CD4-positive, alpha-beta T cell treated with Interleukin-1 beta for 1 hour (primary cell): Measurements from ENCODE around the gene PTPN21.

Experiments
- DNase-seq, 2 donors: peaks; one replicate each; pipeline ENCODE4 v3.0.0-alpha.2; 2020 to 2022

The PTPN21 gene

DNA sequence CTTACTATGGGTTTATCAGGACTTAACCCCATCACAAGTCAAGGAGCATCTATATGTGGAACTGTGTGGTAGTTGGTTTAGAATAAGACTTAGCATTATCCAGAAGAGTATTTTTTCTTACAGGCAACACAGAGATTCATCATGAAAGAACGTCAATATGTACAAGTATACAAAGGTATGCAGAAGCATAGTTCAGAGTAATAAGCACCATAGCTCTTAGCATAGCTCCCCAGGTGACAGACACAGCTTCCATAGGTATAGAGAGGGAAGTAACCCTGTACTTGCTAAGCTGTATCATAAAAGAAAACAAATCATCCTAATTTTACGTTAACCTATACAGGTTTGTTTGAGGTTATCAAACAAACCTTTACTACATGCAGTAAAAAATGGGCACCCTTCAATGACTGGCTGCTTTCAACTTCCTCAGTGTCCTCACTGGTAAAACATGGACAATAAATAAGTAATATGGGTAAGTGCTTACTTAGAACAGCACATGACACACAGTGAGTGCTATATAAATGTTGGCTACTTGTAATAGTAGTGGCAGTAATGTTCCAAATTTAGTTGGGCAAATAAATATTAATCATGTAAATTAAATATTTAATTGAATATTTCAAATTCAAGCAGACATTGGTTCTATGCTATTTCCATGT, 50.9 kb downstream of the PTPN21 start:
- no peak for DNase-seq

DNA sequence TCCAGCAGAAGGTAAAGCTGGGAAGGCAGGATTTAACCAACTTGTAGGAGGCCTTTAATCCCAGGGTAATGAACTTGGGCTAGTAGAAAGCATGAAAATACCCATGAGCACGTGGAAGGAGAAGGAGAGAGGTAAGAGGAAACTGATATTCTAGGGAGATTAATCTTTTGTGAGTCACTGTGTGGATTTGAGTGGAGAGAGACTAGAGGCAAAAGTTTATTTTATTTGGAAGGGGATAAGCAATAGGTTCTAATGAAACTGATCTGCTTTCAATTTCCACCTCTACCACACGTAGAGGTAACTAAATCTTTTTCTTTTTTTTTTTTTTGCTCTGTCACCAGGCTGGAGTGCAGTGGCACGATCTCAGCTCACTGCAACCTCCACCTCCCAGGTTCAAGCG, 52.1 kb downstream of the PTPN21 start:
- no peak for DNase-seq

DNA sequence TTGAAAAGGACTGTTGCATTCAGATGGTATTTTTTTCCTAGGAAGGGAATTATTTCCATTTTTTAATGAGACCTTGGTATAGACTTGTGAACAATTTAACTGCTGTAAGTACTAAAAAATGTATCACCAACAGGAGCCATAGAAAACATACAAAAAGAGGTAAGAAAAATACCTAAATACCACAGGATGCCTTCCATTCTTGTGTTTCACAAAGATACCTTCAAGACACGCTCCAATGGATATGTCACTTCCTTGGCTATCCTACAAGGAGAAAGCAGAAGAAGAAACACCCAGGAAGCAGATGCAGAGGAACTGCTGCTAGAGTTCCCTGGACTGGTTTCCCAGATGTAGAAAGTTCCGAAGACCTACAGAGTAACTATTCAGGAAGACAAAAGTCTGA, 54.2 kb downstream of the PTPN21 start:
- no peak for DNase-seq

DNA sequence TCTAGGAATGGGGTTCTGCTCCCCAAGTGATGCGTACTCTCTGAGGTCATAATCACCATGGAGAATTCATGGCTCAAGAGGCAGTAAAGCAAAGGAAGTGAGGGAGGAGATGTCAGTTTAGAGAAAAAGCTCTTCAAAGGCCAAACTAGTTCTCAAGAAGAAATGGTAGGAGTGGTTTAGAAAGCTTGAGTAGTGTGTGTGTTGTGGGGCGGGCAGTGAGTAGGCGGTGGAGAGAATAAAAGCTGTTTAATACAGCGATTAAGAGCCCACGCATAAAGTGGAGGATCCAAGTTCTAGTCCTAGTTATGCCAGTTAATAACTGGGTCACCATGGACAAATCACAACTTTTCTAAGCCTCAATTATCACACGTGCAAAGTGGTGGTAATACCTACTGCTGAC, 55.6 kb downstream of the PTPN21 start:
- no peak for DNase-seq

DNA sequence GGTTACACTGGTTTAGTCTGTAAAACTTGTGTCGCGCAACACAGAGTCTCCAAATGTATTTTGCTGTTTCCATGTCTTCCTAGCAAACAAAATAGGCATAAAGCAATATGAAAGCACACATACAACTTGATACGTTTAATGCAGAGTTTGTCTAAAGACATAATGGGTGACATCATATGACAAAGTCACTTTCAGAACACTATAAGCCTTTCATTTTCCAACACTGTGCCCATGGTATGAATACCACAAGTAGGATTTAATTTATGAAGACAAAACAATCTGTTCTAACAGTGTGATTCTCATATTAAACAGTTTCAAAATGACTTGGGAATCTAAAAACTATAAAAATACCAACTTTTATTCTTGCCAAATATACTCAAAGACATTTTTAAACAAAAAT, 58.4 kb downstream of the PTPN21 start:
- no peak for DNase-seq

DNA sequence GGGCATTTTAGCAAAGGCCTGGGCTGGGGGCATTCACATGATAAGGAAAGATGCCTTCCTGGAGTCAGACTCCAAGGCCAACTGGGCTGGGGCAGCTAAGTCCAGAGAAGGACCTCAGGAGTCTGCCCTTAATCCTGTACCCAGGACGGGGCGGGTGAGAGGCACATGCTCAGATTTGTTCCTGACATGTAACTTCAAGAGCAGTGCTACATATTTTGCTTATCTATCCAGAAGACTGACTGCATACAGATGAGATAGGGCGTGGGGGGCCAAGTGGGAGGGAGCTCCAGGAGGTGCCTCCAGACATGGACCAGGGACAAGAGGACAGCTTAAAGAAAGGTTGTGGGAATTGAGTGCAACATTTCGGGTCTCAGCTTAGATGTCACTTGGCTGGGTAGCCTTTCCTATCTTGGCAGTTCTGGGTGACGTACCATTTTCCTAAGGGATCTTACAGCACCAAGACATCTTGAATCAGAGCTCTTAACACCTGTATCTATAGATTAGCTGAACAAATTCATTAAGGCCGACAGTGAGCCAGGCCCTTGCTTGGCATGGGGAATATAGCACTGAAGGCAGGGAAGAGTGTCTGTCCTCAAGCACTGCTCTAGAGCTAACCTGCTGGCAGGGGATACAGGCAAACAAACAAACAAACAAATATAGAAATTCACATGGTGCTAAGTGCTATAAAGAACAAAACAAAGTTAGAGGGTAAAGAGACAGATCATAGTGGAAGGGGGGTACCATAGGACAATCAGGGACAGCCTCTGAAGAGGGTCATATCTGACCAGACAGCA, 61.2 kb downstream of the PTPN21 start:
- DNase-seq, result no peak

DNA sequence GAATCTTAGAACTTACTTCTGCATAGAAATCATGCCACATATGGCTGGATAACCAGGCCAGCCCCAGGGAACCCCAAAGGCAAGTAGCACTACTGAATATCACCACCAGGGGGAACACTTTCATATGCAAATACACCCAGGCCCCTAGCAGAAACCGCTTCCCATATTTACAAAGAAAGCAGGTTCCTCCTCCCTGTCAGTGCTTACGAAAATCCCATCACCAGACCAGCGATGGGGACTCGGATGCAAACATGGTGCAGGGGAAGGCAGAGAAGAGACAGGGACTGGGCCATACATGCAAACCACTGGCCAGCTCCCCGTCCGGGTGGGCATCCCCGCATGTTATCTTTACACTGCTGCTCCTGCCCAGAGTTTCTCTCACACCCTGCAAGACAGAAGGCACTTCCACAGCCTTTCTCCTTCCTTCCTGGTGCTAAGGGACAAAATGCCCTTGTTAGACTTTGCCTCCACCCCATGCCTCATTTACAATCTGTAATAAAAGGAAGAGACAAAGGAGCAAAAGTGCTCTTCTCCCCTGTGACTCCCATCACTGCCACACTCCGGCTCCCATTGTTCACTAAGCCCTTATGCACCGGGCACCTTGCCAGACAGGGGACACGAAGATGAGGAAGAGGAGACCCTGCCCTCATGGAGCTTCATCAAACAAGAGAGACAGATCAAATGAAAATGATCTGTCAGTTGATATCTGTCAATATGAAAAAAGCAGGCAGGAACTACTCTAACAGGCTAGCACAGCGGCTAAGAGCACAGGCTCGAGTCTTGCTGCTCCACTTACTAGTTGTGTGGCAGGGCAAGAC, 62.3 kb downstream of the PTPN21 start:
- DNase-seq, result peak; percentile 52 to 67

DNA sequence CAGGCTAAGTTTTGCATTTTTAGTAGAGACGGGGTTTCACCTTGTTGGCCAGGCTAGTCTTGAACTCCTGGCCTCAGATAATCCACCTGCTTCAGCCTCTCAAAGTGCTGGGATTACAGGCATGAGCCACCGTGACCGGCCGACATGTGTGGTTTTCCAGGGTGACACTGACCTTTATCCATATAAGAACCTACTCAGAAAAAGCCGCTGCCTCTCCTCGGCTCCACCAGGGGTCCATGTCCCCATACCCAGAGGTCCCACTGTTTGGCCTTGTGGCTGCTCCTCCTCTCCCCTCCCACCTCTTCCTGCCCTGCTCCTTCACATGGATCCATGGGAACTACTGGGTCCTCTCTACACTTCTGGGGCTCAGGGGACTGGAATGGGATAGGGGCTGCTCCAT, 64.6 kb downstream of the PTPN21 start:
- no peak for DNase-seq

DNA sequence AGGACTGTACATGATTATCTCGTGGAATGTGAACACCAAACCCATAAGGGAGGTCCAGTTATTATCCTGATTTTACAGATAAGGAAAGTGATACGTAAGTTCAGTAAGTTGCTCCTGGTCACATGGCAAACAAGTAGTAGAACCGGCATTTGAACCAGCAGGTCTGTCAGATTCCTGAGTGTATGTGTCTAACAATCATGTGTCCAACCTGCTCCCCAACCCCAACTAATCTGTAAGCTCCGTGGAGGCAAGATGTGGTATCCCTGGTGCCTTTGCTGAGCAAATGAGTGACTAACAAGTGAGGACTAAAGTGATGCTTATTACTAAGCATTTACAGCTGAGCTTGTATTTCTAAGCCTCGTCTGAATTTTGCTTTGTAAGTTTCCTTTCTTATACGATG, 65.9 kb downstream of the PTPN21 start:
- DNase-seq, result no peak

DNA sequence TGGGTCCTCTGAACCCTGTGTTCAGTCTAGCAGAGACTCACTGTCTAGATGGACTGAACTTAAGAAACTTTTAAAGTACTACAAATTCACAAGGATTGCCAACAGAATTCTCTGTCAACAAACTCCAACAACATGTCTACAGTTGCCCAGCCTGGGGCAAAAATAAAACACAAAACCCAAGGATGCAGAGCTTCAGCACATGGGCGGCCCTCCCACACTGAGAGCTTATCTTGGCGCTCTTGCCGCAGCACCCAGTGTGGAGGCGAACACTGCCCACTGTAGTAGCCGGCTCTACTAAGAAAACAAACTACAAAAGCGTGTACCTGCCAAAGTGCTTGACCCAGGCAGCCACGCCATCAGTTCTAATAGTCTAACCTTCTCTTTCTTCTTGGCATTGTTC, 66.7 kb downstream of the PTPN21 start:
- no peak for DNase-seq

DNA sequence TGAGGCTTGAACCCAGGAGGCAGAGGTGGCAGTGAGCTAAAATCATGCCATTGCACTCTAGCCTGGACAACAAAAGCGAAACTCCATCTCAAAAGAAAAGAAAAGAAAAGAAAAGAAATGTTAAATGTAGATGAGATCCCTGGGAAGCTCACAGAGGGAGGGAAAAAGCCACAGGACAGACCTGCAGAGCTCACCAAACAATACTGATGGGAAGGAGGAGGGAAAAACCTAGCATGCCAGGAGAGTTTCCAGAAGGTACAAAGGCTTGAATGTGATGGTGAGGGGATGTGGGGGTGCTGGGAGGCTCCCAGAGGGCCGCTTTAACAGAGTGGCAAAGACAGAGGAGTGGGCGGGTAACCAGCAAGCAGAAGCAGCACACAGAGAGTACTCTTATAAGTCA, 72.3 kb downstream of the PTPN21 start:
- DNase-seq, result no peak

DNA sequence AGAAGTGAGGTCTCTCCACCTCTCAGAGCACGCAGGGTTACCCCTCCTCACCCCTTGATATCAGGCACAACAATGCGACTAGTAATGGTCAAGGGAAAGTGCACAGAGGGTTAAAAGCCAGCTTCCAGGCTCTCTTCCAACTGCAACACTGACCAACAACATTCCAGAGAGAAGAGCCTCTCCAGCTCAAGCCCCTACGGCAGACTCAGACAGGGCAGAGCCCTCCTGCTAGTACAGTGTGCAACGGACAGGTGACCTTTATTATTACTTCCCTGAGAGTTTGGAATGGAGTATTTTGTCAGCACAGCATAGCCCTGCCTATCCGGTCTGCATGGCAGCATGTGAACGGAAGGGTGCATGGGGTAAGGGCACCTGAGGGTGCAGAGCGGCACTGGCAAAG, 73.0 kb downstream of the PTPN21 start:
- no peak for DNase-seq

DNA sequence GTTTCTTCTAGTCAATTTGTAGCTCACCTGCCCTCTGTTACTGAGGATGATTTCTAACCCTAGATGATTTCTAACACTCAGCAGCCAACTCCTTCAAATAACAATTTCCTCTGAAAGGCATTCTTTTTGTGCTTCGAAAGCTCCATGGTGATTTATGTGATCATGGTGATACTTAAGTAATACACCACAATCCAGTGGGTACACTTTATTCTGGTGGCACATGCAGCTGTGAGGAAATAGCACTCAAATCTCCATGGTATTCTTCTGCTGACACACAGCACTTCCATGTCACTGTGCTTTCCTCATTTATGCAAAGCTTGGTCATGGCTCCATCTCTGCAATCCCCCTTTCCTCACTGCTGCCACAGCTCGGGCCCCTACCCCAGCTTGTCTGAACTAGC, 73.7 kb downstream of the PTPN21 start:
- no peak for DNase-seq

DNA sequence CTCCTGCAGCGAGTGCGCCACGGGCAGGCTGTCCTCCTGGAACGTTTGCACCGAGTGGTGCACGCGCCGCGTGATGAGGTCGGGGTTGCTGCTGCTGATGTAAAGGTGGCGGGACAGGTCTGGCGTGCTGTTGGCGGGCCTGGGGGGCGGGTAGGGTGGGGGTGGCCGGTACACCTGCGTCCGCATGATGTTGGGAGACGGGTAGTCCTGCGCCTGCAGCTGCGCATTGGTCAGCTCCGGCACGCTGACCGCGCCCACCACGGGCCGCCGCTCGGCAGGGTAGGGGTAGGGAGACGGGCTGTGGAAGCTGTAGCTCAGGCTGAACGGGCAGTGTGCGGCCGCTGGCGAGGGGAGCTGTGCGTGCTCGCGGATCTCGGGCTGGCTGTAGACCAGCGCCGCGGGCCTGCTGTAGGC, 75.2 kb downstream of the PTPN21 start:
- no peak for DNase-seq

DNA sequence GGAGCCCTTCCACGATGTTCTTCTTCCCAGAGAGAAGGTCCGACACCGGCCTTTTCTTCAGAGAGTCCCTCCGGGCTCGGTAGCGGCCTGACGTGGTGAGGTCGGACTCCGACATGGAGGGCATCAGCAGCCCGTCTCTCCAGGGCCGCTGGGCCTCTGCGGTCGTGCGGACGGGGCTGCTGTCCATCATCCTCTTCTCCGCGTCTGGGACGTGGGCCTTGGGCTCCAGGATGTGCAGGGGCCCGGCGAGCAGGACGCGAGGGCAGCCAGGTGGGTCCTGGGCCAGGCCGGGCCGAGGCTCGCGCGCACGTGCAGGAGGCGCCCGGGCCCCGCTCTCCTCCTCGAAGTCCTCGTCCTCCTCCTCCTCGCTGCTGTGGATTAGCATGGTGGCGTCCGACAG, 75.9 kb downstream of the PTPN21 start:
- DNase-seq, result no peak

DNA sequence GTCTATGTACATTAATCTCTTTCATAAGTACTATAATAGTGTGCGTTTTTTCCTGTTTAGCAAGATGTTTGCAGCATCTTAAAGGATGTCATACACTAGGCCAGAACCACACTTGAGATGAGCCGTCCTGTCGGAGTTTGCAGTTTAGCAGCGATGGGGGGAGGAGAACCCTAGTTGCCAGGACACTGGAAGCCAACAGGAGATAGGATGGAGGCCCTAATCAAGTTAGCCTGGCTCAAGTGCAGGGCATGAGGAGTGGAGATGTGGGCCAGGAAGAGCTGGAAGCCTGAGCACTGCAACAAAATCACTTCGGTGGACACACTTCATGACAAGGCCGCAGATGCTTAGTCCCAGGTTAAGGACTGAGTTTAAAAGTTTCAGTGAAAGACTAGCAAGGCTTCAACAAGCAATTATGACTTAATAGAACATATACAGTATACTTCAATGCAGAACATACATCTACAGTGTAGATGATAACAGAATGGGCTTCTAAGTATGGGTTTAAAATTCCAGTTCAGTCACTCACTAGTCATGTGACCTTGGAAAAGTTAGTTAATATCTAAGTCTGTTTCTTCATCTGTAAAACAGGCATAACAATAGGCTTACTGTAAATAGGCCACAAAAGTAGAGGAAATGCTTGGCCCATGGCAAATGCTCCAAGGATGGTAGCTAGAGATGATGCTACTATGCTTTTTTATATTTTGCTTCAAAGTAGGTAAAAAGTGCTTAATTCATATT, 77.1 kb downstream of the PTPN21 start:
- no peak for DNase-seq

DNA sequence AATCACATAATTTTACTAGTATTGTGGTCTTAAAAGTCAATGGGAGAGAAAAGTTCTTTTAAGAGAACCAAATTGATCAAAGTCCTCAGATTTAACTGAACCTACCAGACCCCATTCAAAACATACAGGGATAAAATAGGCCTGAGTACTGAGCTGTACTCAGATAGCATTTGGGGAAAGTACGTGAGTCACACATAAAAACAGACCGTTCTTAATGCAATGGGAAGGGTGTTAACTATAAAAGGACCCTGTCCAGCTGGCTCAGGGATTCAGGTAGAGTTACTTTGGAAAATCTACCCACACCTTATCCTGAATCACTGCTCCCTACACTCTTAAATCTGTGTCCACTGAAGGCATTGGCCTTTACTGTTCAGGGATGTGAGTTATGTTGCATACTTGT, 78.0 kb downstream of the PTPN21 start:
- DNase-seq, result no peak

DNA sequence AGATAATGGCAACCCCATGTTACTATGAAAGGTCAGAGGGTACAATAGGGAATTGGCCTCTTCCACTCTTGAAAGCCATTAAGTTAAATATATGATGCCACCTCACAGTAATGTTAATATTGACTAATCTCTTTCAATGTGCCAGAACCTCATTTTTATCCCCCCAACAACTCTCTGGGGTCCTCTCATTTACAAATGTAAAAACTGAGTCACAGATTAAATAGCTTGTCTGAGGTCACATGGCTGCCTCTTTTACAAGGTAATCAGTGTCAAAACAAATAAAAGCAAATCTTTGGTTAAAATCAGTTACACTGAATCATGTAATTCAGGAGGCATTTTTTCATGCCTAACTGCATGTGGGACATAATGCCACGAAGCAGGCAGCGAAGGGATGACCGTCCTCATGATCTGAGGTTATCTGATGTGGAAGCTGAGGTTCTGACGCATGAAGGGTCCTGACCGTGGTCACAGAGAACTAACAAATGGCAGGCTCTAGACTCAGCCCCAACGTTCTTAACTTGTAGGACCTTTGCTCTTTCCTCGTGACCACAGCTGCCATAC, 78.5 kb downstream of the PTPN21 start:
- no peak for DNase-seq

DNA sequence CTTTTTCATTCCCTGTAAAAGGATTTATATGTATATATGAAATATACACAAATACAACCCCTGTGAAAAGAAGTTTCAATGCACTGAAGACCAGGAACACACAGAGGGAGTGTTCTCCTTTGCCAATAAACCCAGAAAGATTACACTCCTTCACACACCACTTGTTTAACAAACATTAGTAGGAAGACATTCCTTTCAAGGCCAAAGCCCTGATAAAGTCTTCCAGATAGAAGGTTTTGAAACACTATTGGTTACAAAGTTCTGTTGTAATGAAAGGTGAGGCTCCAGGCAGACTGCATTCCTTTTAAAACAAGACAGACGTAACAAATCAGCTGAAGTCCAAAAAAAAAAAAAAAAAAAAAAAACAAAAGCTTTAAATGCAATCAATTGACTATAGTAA, 81.0 kb downstream of the PTPN21 start:
- no peak for DNase-seq

DNA sequence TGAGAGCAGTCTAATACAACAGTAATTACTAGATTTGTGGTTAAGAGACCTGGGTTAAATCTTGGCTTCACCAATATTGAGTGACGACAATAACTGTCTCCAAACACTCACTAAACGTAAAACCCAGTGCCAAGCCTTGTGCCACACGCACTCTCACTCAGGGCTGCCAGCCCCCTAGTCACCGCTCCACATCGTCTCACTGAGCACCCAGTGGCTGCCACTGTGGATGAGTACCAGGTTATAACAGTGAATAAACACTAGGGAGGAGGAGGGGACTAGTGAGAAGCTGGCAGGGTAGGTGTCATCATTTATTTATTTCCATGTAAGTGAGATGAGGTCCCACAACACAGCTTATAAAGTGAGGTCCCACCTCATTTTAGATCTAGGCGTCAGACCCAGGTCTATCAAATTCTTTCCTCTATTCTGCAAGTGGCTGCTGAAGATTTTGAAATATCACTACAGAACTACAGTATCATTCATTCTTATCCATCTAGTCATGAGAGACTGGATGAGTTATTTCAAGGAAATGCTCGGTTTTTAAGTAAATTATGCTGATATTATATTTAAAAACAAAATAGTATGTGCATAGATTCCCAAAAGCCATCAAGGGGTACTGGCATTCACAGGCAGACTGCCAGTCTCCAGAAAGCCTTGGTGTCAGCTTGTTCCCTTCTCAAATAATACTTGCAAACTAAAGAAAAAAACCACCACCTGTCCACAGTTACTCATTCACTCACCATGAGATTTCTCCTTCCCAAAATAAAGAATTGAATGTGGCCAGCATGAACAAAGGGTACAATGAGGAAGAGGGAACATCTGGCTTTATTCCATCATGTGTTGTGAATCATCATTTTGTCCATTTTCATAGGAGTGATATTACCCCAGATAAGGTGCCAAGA, 84.0 kb downstream of the PTPN21 start:
- DNase-seq, result no peak

DNA sequence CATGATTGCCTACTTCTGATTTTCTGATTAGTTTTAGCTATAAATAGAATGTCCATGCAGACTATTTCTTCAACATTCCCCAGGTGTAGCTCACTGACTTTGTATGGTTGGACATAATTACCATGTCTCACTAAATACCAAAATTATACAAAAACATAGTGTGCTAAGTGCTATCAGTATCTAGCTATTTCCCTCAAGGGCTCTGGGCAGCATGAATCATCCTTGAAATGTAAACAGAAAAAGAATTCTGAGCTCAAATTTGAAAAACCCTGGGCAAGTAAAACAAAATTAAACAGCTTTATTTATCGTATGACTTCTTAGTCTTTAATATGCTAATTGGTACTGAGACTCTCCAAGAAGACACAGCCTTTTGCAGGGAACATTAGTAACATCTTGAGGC, 86.4 kb downstream of the PTPN21 start:
- DNase-seq, result no peak

DNA sequence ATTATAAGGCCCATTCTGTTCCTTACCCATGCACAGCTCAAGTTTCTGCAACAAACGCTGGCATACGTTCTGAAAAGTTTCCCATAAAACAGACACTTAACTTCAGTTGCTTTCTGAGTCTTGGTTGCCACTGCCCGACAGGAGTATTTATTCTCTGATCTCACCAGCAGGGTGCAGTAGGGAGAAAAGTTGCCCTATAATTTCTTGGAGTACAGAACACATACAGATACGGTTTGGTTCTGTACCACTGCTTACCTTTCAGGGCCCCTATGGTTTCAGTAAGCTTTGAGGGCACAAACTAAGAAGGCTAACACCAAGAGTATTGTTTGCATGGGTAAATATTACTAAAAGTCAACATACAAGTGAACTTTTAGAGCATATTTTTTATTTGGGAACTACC, 91.5 kb downstream of the PTPN21 start:
- DNase-seq, result peak in 1 of 2 donors; percentile 9
